Effector memory CD8-positive, alpha-beta T cell (primary cell): Measurements from ENCODE around the gene C22orf23.
"Not testable (repeated sequence)": the region's sequence is repeated elsewhere in the genome, so short reads cannot be mapped to it uniquely, and the experiment has no call there.

ENCODE experiments used
- ATAC-seq: fragments of 150-1000 bp; cut with Tn5 transposase; replicated peaks from 2 replicates; pipeline ENCODE4 v1.10.0; 2021; ENCODE audit warnings: mild to moderate bottlenecking, moderate library complexity
- DNase-seq, 3 experiments: peaks; one replicate each; pipeline ENCODE4 v3.0.0; 2021
- H3K27ac Mint-ChIP-seq, 2 donors: one replicate each; pipeline ENCODE4 v1.8.0; 2022; ENCODE audit warnings: mild to moderate bottlenecking in 2 of 2, mixed read lengths in 2 of 2, moderate library complexity in 2 of 2
- H3K27me3 Mint-ChIP-seq, 2 donors: one replicate each; pipeline ENCODE4 v1.8.0; 2022; ENCODE audit warnings: mixed read lengths in 2 of 2
- H3K36me3 Mint-ChIP-seq: one replicate; pipeline ENCODE4 v1.8.0; 2022; ENCODE audit warnings: mild to moderate bottlenecking, moderate library complexity, mixed read lengths; ENCODE audit not compliant: insufficient read depth
- H3K4me1 Mint-ChIP-seq, 2 donors: one replicate each; pipeline ENCODE4 v1.8.0; 2022; ENCODE audit warnings: low read depth in 2 of 2, mixed read lengths in 2 of 2
- H3K4me3 Mint-ChIP-seq, 2 donors: one replicate each; pipeline ENCODE4 v1.8.0; 2022; ENCODE audit warnings: mild to moderate bottlenecking in 2 of 2, mixed read lengths in 2 of 2, moderate library complexity in 2 of 2
- H3K9me3 Mint-ChIP-seq, 2 donors: one replicate each; pipeline ENCODE4 v1.8.0; 2022; ENCODE audit warnings: mixed read lengths in 2 of 2

C22orf23 gene

GRCh38 chr22:37957232-37957631 is 3.8 kb upstream of the C22orf23 start:
- Mint-ChIP-seq H3K27me3 (peaks cover 8 to 11% of the 10 kb centered on the region in 2 donors), H3K36me3 (peaks cover 58% of the 10 kb centered on the region), H3K27ac (no peak overlapping the region), H3K4me1 (peaks cover 28 to 51% of the 10 kb centered on the region in 2 donors), H3K4me3 (no peak overlapping the region), H3K9me3 (no peaks in the 10 kb centered on the region)
- ATAC-seq (no peak), DNase-seq (no peak)

GRCh38 chr22:37955825-37956397 is 2.5 kb upstream of the C22orf23 start:
- H3K27ac Mint-ChIP-seq, H3K4me3 Mint-ChIP-seq, H3K9me3 Mint-ChIP-seq, ATAC-seq, DNase-seq: not testable (repeated sequence)
- H3K4me1 Mint-ChIP-seq = peaks cover 28 to 51% of the 10 kb centered on the region in 2 donors
- H3K36me3 Mint-ChIP-seq = peaks cover 48% of the 10 kb centered on the region
- H3K27me3 Mint-ChIP-seq = peaks cover 11% of the 10 kb centered on the region in 2 donors

- Mint-ChIP-seq H3K9me3 (no peaks in the 10 kb centered on the region), H3K4me3 (peak overlapping the region; percentile 83 to 96), H3K4me1 (peaks cover 28 to 51% of the 10 kb centered on the region in 2 donors), H3K36me3 (peaks cover 36% of the 10 kb centered on the region), H3K27ac (peak overlapping the region in 1 of 2 donors; percentile 98), H3K27me3 (peaks cover 11% of the 10 kb centered on the region in 2 donors)
- DNase-seq = no peak
- ATAC-seq = no peak
Observed at GRCh38 chr22:37954686-37955085, 1.3 kb upstream of the C22orf23 start.

- H3K27me3 Mint-ChIP-seq = peaks cover 11% of the 10 kb centered on the region in 2 donors
- peaks cover 22% of the 10 kb centered on the region for H3K36me3 Mint-ChIP-seq
- peak overlapping the region; percentile 88 to 98 for H3K27ac Mint-ChIP-seq
- DNase-seq = no peak
- H3K4me3 Mint-ChIP-seq = peak overlapping the region; percentile 83 to 96
- peak; percentile 51 for ATAC-seq
- no peaks in the 10 kb centered on the region for H3K9me3 Mint-ChIP-seq
- H3K4me1 Mint-ChIP-seq = peaks cover 28 to 39% of the 10 kb centered on the region in 2 donors
Observed at GRCh38 chr22:37953062-37953436, 352 bp downstream of the C22orf23 start.

GRCh38 chr22:37952629-37953028 is 772 bp downstream of the C22orf23 start:
- H3K36me3 Mint-ChIP-seq = peaks cover 18% of the 10 kb centered on the region
- peaks cover 25 to 36% of the 10 kb centered on the region in 2 donors for H3K4me1 Mint-ChIP-seq
- H3K9me3 Mint-ChIP-seq, DNase-seq, ATAC-seq: not testable (repeated sequence)
- peak overlapping the region; percentile 83 to 96 for H3K4me3 Mint-ChIP-seq
- H3K27ac Mint-ChIP-seq = peak overlapping the region; percentile 88 to 98
- peaks cover 11% of the 10 kb centered on the region in 2 donors for H3K27me3 Mint-ChIP-seq

- DNase-seq (no peak), ATAC-seq (no peak)
- Mint-ChIP-seq H3K4me1 (peaks cover 18 to 24% of the 10 kb centered on the region in 2 donors), H3K4me3 (no peak overlapping the region), H3K36me3 (peaks cover 11% of the 10 kb centered on the region), H3K27me3 (peaks cover 11% of the 10 kb centered on the region in 2 donors), H3K27ac (no peak overlapping the region), H3K9me3 (no peaks in the 10 kb centered on the region)
Observed at GRCh38 chr22:37951305-37951704, 2.1 kb downstream of the C22orf23 start.

- H3K36me3 Mint-ChIP-seq, H3K27me3 Mint-ChIP-seq, H3K4me3 Mint-ChIP-seq, DNase-seq, H3K9me3 Mint-ChIP-seq, ATAC-seq, H3K4me1 Mint-ChIP-seq, H3K27ac Mint-ChIP-seq: not testable (repeated sequence)
Observed at GRCh38 chr22:37947142-37947795, 6.1 kb downstream of the C22orf23 start.

- ATAC-seq, H3K27me3 Mint-ChIP-seq, H3K27ac Mint-ChIP-seq, H3K4me1 Mint-ChIP-seq, H3K4me3 Mint-ChIP-seq, H3K9me3 Mint-ChIP-seq, DNase-seq: not testable (repeated sequence)
- peaks cover 15% of the 10 kb centered on the region for H3K36me3 Mint-ChIP-seq
Observed at GRCh38 chr22:37944423-37944822, 9.0 kb downstream of the C22orf23 start.

- no peak for DNase-seq
Observed at GRCh38 chr22:37943825-37944198, 9.6 kb downstream of the C22orf23 start.

GRCh38 chr22:37943136-37943824 is 10.1 kb downstream of the C22orf23 start:
- no peak overlapping the region for H3K4me3 Mint-ChIP-seq
- H3K27me3 Mint-ChIP-seq = no peaks in the 10 kb centered on the region
- no peaks in the 10 kb centered on the region for H3K9me3 Mint-ChIP-seq
- no peaks in the 10 kb centered on the region for H3K4me1 Mint-ChIP-seq
- no peak overlapping the region for H3K27ac Mint-ChIP-seq
- ATAC-seq (no peak), DNase-seq (no peak)
- peaks cover 20% of the 10 kb centered on the region for H3K36me3 Mint-ChIP-seq

More at GRCh38 chr22:37943825-37944198, 9.6 kb downstream of the C22orf23 start:
- no peaks in the 10 kb centered on the region for H3K4me1 Mint-ChIP-seq
- H3K36me3 Mint-ChIP-seq = peaks cover 15% of the 10 kb centered on the region
- H3K27me3 Mint-ChIP-seq = no peaks in the 10 kb centered on the region
- H3K4me3 Mint-ChIP-seq = no peak overlapping the region
- H3K27ac Mint-ChIP-seq = no peak overlapping the region
- no peaks in the 10 kb centered on the region for H3K9me3 Mint-ChIP-seq
- ATAC-seq = no peak

- Mint-ChIP-seq H3K27me3 (no peaks in the 10 kb centered on the region), H3K4me3 (no peak overlapping the region), H3K9me3 (no peaks in the 10 kb centered on the region), H3K27ac (no peak overlapping the region), H3K36me3 (peaks cover 25% of the 10 kb centered on the region), H3K4me1 (no peaks in the 10 kb centered on the region)
- ATAC-seq (no peak), DNase-seq (no peak)
Observed at GRCh38 chr22:37942133-37942532, 11.3 kb downstream of the C22orf23 start.

GRCh38 chr22:37940698-37941376 is 12.6 kb downstream of the C22orf23 start:
- no peaks in the 10 kb centered on the region for H3K9me3 Mint-ChIP-seq
- ATAC-seq (no peak), DNase-seq (no peak)
- no peaks in the 10 kb centered on the region for H3K27me3 Mint-ChIP-seq
- H3K4me3 Mint-ChIP-seq = no peak overlapping the region
- peak overlapping the region in 1 of 2 donors; percentile 12 for H3K27ac Mint-ChIP-seq
- H3K36me3 Mint-ChIP-seq = peaks cover 28% of the 10 kb centered on the region
- no peaks in the 10 kb centered on the region for H3K4me1 Mint-ChIP-seq

GRCh38 chr22:37933711-37934376 is 19.6 kb downstream of the C22orf23 start:
- Mint-ChIP-seq H3K27me3 (no peaks in the 10 kb centered on the region), H3K9me3 (no peaks in the 10 kb centered on the region), H3K36me3 (peaks cover 17% of the 10 kb centered on the region), H3K27ac (peak overlapping the region in 1 of 2 donors; percentile 66), H3K4me3 (no peak overlapping the region), H3K4me1 (peaks cover 16 to 18% of the 10 kb centered on the region in 2 donors)
- ATAC-seq = peak; percentile 100
- peak; percentile 68 to 78 (median 75) for DNase-seq
